Upper lobe of left lung (tissue), 4 donors: ENCODE data around the gene HHIPL2.

Experiments used
- POLR2A ChIP-seq, 4 donors: fragments of 450-650 bp; IDR thresholded peaks; one replicate each; pipeline ENCODE4 v1.5.1; 2016 to 2017; ENCODE audit warnings: antibody characterized with exemption in 4 of 4, mild to moderate bottlenecking in 2 of 4
- TF ChIP-seq, protein P1 (sequence below), 6 experiments: fragments of 450-650 bp in 4 of 6; fragments of 200-600 bp in 2 of 6; sonication (generic) in 2 of 6; IDR thresholded peaks; one replicate each; pipeline ENCODE4 v1.5.1; 2016 to 2019; ENCODE audit warnings: antibody characterized with exemption in 6 of 6

DNA sequence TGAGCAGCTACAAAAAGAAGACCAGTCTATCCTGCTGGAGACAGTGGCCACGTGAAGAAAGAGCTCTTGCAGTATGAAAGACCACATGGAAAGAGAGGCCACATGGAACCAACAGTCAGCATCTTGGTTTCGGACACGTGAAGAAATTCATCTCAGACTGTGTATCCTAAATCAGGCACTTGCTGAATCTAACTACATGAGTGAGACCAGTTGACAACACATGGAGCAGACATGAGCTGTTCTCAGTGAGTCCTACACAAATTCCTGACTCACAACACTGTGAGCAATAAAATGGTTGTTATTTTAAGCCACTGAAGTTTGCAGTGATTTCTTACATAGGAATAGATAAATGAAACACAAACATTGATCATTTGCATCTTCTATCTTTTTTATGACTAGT, 44.3 kb upstream of the HHIPL2 start:
- no peak for TF ChIP-seq POLR2A (IDR thresholded peaks at IDR 0.05)
- TF ChIP-seq, protein P1, sequence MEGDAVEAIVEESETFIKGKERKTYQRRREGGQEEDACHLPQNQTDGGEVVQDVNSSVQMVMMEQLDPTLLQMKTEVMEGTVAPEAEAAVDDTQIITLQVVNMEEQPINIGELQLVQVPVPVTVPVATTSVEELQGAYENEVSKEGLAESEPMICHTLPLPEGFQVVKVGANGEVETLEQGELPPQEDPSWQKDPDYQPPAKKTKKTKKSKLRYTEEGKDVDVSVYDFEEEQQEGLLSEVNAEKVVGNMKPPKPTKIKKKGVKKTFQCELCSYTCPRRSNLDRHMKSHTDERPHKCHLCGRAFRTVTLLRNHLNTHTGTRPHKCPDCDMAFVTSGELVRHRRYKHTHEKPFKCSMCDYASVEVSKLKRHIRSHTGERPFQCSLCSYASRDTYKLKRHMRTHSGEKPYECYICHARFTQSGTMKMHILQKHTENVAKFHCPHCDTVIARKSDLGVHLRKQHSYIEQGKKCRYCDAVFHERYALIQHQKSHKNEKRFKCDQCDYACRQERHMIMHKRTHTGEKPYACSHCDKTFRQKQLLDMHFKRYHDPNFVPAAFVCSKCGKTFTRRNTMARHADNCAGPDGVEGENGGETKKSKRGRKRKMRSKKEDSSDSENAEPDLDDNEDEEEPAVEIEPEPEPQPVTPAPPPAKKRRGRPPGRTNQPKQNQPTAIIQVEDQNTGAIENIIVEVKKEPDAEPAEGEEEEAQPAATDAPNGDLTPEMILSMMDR (IDR thresholded peaks at IDR 0.05): no peak
